H1 (cell line): ENCODE measurements around the gene AP2A2. TPM values are rescaled to one million over a fixed set of nuclear protein-coding genes. Genes with fewer than 3 reads are reported as not detected.

Source experiments
- CTBP2 ChIP-seq: IDR thresholded peaks from 2 replicates; pipeline ENCODE4 v1.7.0; 2011; ENCODE audit warnings: borderline replicate concordance, mild to moderate bottlenecking, moderate library complexity, mixed read lengths, low read length; ENCODE audit not compliant: insufficient read depth, insufficient read length
- NANOG ChIP-seq: IDR thresholded peaks from 2 replicates; pipeline ENCODE4 v1.6.1; 2011; ENCODE audit warnings: low read length, low read depth, mild to moderate bottlenecking, inconsistent platforms; ENCODE audit not compliant: insufficient read depth, poor library complexity, severe bottlenecking
- POLR2AphosphoS5 ChIP-seq: IDR thresholded peaks from 2 replicates; pipeline ENCODE4 v1.6.1; 2011; ENCODE audit warnings: low read depth, low read length
- POU5F1 ChIP-seq: IDR thresholded peaks from 2 replicates; pipeline ENCODE4 v1.6.1; 2011; ENCODE audit warnings: low read depth, mild to moderate bottlenecking, low read length, moderate library complexity
- RAD21 ChIP-seq, 2 experiments: IDR thresholded peaks in 1 of 2; conservative IDR thresholded peaks in 1 of 2; 2 replicates each; pipeline ENCODE4 v1.6.1; 2011; ENCODE audit warnings: low read depth in 2 of 2, low read length in 2 of 2, improper control_type of control experiment in 1 of 2, inconsistent platforms in 1 of 2, mild to moderate bottlenecking in 1 of 2, moderate library complexity in 1 of 2
- polyA plus RNA-seq, 7 experiments: library from polyadenylated mRNA; depleted of rRNA in 3 of 7; stranded (reverse) in 5 of 7; unstranded in 2 of 7; fragments of >200 nt in 5 of 7; fragments of 200-250 nt in 2 of 7; gene quantifications; 1 replicate in 5 of 7; 2 replicates in 1 of 7; 4 replicates in 1 of 7; pipeline versions ENCODE4 v1.2.1 to v1.2.3, GENCODE V29; 2011 to 2013; ENCODE audit warnings: missing spikeins in 2 of 7, mixed read lengths in 2 of 7
- total RNA-seq: library from RNA; stranded (reverse); fragmentation: NEBNext Ultra II Directional; extraction: Animal tissue kit (Norgen Biotek cat#: 25700); gene quantifications from 2 replicates; pipeline ENCODE4 v1.2.1, GENCODE V29; 2021

The AP2A2 gene
- total and polyA plus RNA-seq, 2 of the 8 experiments (the other 6 are each of a cell fraction or from before 2014, with no cell fraction given) = 50.0 to 65.0 TPM

GRCh38 chr11:910589-911030 lies 15.1 kb upstream of the AP2A2 start, which contains the start of gene CHID1 (continued):
- TF ChIP-seq NANOG (peak; percentile 19), CTBP2 (no peak), POU5F1 (no peak), RAD21 (IDR thresholded peaks at IDR 0.05 in 1 of 2, conservative IDR thresholded peaks at IDR 0.05 in 1 of 2; ENCODE audit: low read depth in 2 of 2, low read length in 2 of 2) (no peak), POLR2AphosphoS5 (0 out of 2 replicates have a peak, but pooled peaks have one; percentile 12)
